ENCODE data around the gene OMG. TPM values are rescaled to one million over a fixed set of nuclear protein-coding genes. Genes with fewer than 3 reads are reported as not detected.
"Not testable (repeated sequence)": the region's sequence is repeated elsewhere in the genome, so short reads cannot be mapped to it uniquely, and the experiment has no call there.

Gene OMG
- total RNA-seq = not detected

GRCh38 chr17:31297090-31297489, at the start of gene OMG:
TSS of gene OMG (minus strand) at chr17:31297239. CDS start at chr17:31296331, 908 bp downstream.
- Histone ChIP-seq H3K36me3 (no peaks in the 10 kb centered on the region), H3K4me1 (peaks cover 0 to 11% (median 0%) of the 10 kb centered on the region in 4 donors), H3K27ac (no peak within 1 kb of the TSS), H3K4me3 (no peak within 1 kb of the TSS), H3K9me3 (no peaks in the 10 kb centered on the region), H3K27me3 (no peaks in the 10 kb centered on the region)
- no peak for TF ChIP-seq CTCF (IDR thresholded peaks at IDR 0.05)
- TF ChIP-seq POLR2A (IDR thresholded peaks at IDR 0.05) = no peak
- TF ChIP-seq EP300 (IDR thresholded peaks at IDR 0.05) = no peak
- 57 to 64% methylated on average over 7 of the region's 7 CpGs for WGBS, 2 donors
- no peak for DNase-seq (ENCODE audit: low spot score in 2 of 2)

- H3K4me1 ChIP-seq; H3K27ac ChIP-seq; H3K9me3 ChIP-seq; H3K27me3 ChIP-seq; DNase-seq (ENCODE audit: low spot score in 2 of 2); H3K4me3 ChIP-seq: not testable (repeated sequence)
- 91 to 93% methylated on average over 16 to 19 of the region's 34 CpGs for WGBS, 2 donors
- peaks cover 0 to 64% (median 3%) of the 10 kb centered on the region in 3 donors for H3K36me3 ChIP-seq
These were observed 48.2 kb upstream of the OMG start for GRCh38 chr17:31345191-31345747.

- Histone ChIP-seq H3K4me1 (no peaks in the 10 kb centered on the region), H3K36me3 (peaks cover 0 to 87% (median 3%) of the 10 kb centered on the region in 3 donors), H3K4me3 (no peak overlapping the region), H3K27ac (no peak overlapping the region), H3K27me3 (no peaks in the 10 kb centered on the region), H3K9me3 (no peaks in the 10 kb centered on the region)
- no peak for DNase-seq (ENCODE audit: low spot score in 2 of 2)
- 83 to 84% methylated on average over 6 of the region's 6 CpGs for WGBS, 2 donors
- no peak for TF ChIP-seq EP300 (IDR thresholded peaks at IDR 0.05)
- no peak for TF ChIP-seq CTCF (IDR thresholded peaks at IDR 0.05)
- TF ChIP-seq POLR2A (IDR thresholded peaks at IDR 0.05) = no peak
These were observed 43.0 kb upstream of the OMG start for GRCh38 chr17:31339906-31340661.

- Histone ChIP-seq H3K27me3 (no peaks in the 10 kb centered on the region), H3K36me3 (peaks cover 0 to 43% (median 0%) of the 10 kb centered on the region in 3 donors), H3K4me1 (no peaks in the 10 kb centered on the region), H3K27ac (no peak overlapping the region), H3K4me3 (no peak overlapping the region), H3K9me3 (no peaks in the 10 kb centered on the region)
- no peak for TF ChIP-seq POLR2A (IDR thresholded peaks at IDR 0.05)
- TF ChIP-seq EP300 (IDR thresholded peaks at IDR 0.05) = no peak
- no peak for TF ChIP-seq CTCF (IDR thresholded peaks at IDR 0.05)
- no peak for DNase-seq (ENCODE audit: low spot score in 2 of 2)
These were observed 32.2 kb upstream of the OMG start for GRCh38 chr17:31329221-31329620.

- TF ChIP-seq POLR2A (IDR thresholded peaks at IDR 0.05) (no peak), EP300 (IDR thresholded peaks at IDR 0.05) (no peak), CTCF (IDR thresholded peaks at IDR 0.05) (no peak)
- Histone ChIP-seq H3K27ac (no peak overlapping the region), H3K4me3 (no peak overlapping the region), H3K9me3 (no peaks in the 10 kb centered on the region), H3K4me1 (no peaks in the 10 kb centered on the region), H3K36me3 (peaks cover 0 to 39% (median 0%) of the 10 kb centered on the region in 3 donors), H3K27me3 (no peaks in the 10 kb centered on the region)
- DNase-seq (ENCODE audit: low spot score in 2 of 2) = no peak
These were observed 31.1 kb upstream of the OMG start for GRCh38 chr17:31328160-31328535.

Measured in tibial nerve (tissue), 4 donors.